Mesothelial cell of epicardium (in vitro differentiated cells): Measurements from ENCODE around the gene ZW10. TPM values are rescaled to one million over a fixed set of nuclear protein-coding genes. Genes with fewer than 3 reads are reported as not detected.
A peak's percentile ranks its signal among the peaks of the same experiment; 100 is the strongest.

Experiments used
- DNase-seq, 2 experiments: peaks; one replicate each; pipeline ENCODE4 v3.0.0; 2021; ENCODE audit warnings: low spot score in 2 of 2; ENCODE audit not compliant: unreplicated experiment in 2 of 2
- H3K27ac Mint-ChIP-seq: 2 replicates; pipeline ENCODE4 v1.8.0; 2021; ENCODE audit warnings: mixed read lengths
- H3K27me3 Mint-ChIP-seq: 2 replicates; pipeline ENCODE4 v1.8.0; 2021; ENCODE audit warnings: low read depth, mixed read lengths
- H3K36me3 Mint-ChIP-seq: 2 replicates; pipeline ENCODE4 v1.8.0; 2021; ENCODE audit warnings: mixed read lengths
- H3K4me1 Mint-ChIP-seq: 2 replicates; pipeline ENCODE4 v1.8.0; 2021; ENCODE audit warnings: mixed read lengths
- H3K4me3 Mint-ChIP-seq: 2 replicates; pipeline ENCODE4 v1.8.0; 2021; ENCODE audit warnings: mild to moderate bottlenecking, moderate library complexity, mixed read lengths
- H3K9me3 Mint-ChIP-seq: 2 replicates; pipeline ENCODE4 v1.8.0; 2021; ENCODE audit warnings: mixed read lengths
- total RNA-seq: library from RNA; stranded (reverse); gene quantifications from 3 replicates; pipeline ENCODE4 v1.2.1, GENCODE V29; 2021
- TF ChIP-seq, protein P1 (sequence below): fragments of 200-600 bp; sonication (generic); IDR thresholded peaks from one replicate; pipeline ENCODE4 v1.5.0; 2021; ENCODE audit warnings: antibody characterized with exemption; ENCODE audit not compliant: unreplicated experiment

ZW10 gene
- total RNA-seq, 1 donor from 2014 or later: 18.7 TPM

- Mint-ChIP-seq H3K4me3 (no peak overlapping the region), H3K27me3 (no peaks in the 10 kb centered on the region), H3K9me3 (no peaks in the 10 kb centered on the region), H3K27ac (no peak overlapping the region), H3K36me3 (peaks cover 2% of the 10 kb centered on the region), H3K4me1 (peaks cover 3% of the 10 kb centered on the region)
- TF ChIP-seq, protein P1, sequence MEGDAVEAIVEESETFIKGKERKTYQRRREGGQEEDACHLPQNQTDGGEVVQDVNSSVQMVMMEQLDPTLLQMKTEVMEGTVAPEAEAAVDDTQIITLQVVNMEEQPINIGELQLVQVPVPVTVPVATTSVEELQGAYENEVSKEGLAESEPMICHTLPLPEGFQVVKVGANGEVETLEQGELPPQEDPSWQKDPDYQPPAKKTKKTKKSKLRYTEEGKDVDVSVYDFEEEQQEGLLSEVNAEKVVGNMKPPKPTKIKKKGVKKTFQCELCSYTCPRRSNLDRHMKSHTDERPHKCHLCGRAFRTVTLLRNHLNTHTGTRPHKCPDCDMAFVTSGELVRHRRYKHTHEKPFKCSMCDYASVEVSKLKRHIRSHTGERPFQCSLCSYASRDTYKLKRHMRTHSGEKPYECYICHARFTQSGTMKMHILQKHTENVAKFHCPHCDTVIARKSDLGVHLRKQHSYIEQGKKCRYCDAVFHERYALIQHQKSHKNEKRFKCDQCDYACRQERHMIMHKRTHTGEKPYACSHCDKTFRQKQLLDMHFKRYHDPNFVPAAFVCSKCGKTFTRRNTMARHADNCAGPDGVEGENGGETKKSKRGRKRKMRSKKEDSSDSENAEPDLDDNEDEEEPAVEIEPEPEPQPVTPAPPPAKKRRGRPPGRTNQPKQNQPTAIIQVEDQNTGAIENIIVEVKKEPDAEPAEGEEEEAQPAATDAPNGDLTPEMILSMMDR: no peak
- DNase-seq: no peak
These were observed 78.3 kb downstream of the ZW10 start for GRCh38 chr11:113695207-113695606.

DNA sequence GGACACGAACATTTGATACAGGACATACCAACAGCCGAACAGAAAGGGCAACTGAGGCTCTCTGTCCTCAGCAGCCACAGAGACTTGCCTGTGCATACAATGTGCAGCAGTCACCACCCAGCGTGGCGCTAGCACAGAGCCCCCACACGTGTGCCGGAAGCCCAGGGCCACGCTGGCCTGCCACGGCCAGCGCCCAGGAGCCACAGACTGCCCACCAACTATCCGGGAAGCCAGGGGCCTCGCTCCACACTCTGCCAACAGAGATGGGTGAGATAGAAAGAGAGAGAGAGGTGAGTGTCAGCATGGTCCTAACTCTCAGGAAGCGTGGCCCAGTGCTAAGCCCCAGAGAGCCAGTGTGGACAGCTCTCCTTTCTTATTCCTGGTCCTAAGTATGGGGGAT lies 79.1 kb downstream of the ZW10 start:
- H3K9me3 Mint-ChIP-seq: no peaks in the 10 kb centered on the region
- H3K36me3 Mint-ChIP-seq: peaks cover 2% of the 10 kb centered on the region
- no peaks in the 10 kb centered on the region for H3K27me3 Mint-ChIP-seq
- peaks cover 4% of the 10 kb centered on the region for H3K4me1 Mint-ChIP-seq
- TF ChIP-seq, protein P1: no peak
- H3K27ac Mint-ChIP-seq: no peak overlapping the region
- no peak overlapping the region for H3K4me3 Mint-ChIP-seq
- no peak for DNase-seq

GRCh38 chr11:113693030-113693429 lies 80.5 kb downstream of the ZW10 start:
- H3K36me3 Mint-ChIP-seq: peaks cover 2% of the 10 kb centered on the region
- no peak for DNase-seq
- TF ChIP-seq, protein P1: no peak

GRCh38 chr11:113690619-113691569 lies 82.6 kb downstream of the ZW10 start:
- no peak for DNase-seq
- no peaks in the 10 kb centered on the region for H3K27me3 Mint-ChIP-seq
- peaks cover 2% of the 10 kb centered on the region for H3K36me3 Mint-ChIP-seq
- TF ChIP-seq, protein P1: peak; percentile 29
- peaks cover 11% of the 10 kb centered on the region for H3K4me1 Mint-ChIP-seq
- peak overlapping the region; percentile 8 for H3K27ac Mint-ChIP-seq
- no peak overlapping the region for H3K4me3 Mint-ChIP-seq
- H3K9me3 Mint-ChIP-seq: no peaks in the 10 kb centered on the region

More at GRCh38 chr11:113693030-113693429, 80.5 kb downstream of the ZW10 start:
- Mint-ChIP-seq H3K4me1 (peaks cover 5% of the 10 kb centered on the region), H3K4me3 (no peak overlapping the region), H3K27me3 (no peaks in the 10 kb centered on the region), H3K9me3 (no peaks in the 10 kb centered on the region), H3K27ac (no peak overlapping the region)

DNA sequence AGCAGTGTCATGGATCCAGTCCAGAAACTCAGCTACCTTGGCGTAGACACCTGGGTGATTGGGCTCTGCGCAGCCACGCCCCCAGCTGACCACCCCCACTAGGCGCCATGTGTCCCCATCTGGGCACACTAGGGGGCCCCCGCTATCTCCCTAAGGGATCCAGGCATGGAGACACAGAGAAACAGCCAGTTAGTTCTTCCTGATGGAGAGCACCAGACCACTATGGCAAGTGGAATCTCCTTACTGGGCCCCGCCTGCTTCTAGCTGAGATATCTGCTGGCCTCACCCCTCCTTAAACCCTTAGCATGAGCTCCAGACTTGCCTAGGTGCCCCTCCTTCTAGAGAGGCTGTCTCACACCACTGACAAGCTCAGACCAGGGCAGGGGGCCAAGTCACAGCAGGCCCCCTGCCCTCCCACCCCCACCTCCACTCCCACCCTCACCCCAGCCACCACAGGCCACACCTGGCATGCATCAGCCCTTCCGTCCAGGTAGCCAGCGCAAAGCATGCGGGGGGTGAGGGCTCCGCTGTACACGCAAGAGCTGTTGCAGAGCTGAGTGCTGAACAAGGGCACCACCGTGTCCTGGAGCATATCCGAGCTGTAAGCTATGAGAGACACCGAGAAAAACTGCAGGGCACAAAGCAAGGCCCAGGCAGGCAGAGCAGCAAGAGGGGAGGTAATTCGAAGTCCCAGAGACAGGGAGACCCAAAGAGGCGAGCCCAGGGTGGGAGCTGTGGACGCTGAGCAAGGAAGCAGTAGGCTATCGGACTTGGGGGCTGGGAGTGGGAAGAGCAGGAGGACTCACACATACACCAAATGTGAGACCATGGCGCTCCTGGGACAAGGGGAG lies 83.5 kb downstream of the ZW10 start:
- TF ChIP-seq, protein P1: no peak
- Mint-ChIP-seq H3K9me3 (no peaks in the 10 kb centered on the region), H3K27me3 (no peaks in the 10 kb centered on the region), H3K27ac (peak overlapping the region; percentile 8), H3K4me1 (peaks cover 16% of the 10 kb centered on the region), H3K36me3 (no peaks in the 10 kb centered on the region), H3K4me3 (no peak overlapping the region)
- DNase-seq: no peak
